IMR-90 (cell line): ENCODE measurements around the gene NUBPL.

ENCODE experiments used
- CEBPB ChIP-seq: IDR thresholded peaks from 2 replicates; pipeline ENCODE4 v1.6.1; 2012; ENCODE audit warnings: low read depth, low read length, improper control_type of control experiment
- CHD1 ChIP-seq: IDR thresholded peaks from 2 replicates; pipeline ENCODE4 v1.6.1; 2012; ENCODE audit warnings: low read depth, low read length, improper control_type of control experiment
- CTCF ChIP-seq: conservative IDR thresholded peaks from 2 replicates; pipeline ENCODE4 v1.5.1; 2012; ENCODE audit warnings: mild to moderate bottlenecking, low read depth, low read length, improper control_type of control experiment
- FOS ChIP-seq: fragments of 150-350 bp; IDR thresholded peaks from 2 replicates; pipeline ENCODE4 v1.6.1; 2016; ENCODE audit warnings: low read depth, low read length
- MAFK ChIP-seq: IDR thresholded peaks from 2 replicates; pipeline ENCODE4 v1.6.1; 2012; ENCODE audit warnings: low read depth, low read length, improper control_type of control experiment
- MAZ ChIP-seq: IDR thresholded peaks from 2 replicates; pipeline ENCODE4 v1.6.1; 2012; ENCODE audit warnings: low read depth, mild to moderate bottlenecking, low read length, improper control_type of control experiment, moderate library complexity, borderline replicate concordance
- MXI1 ChIP-seq: IDR thresholded peaks from 2 replicates; pipeline ENCODE4 v1.6.1; 2012; ENCODE audit warnings: low read depth, mild to moderate bottlenecking, low read length, moderate library complexity, borderline replicate concordance
- POLR2A ChIP-seq: IDR thresholded peaks from 2 replicates; pipeline ENCODE4 v1.6.1; 2012; ENCODE audit warnings: mild to moderate bottlenecking, low read depth, low read length
- RAD21 ChIP-seq: IDR thresholded peaks from 2 replicates; pipeline ENCODE4 v1.6.1; 2012; ENCODE audit warnings: low read length, improper control_type of control experiment
- RCOR1 ChIP-seq: IDR thresholded peaks from 2 replicates; pipeline ENCODE4 v1.6.1; 2012; ENCODE audit warnings: mild to moderate bottlenecking, low read length, improper control_type of control experiment; ENCODE audit not compliant: insufficient replicate concordance
- RFX5 ChIP-seq: IDR thresholded peaks from 2 replicates; pipeline ENCODE4 v1.8.0; 2012; ENCODE audit warnings: low read depth, mild to moderate bottlenecking, low read length, moderate library complexity
- SMC3 ChIP-seq: fragments of 150-350 bp; IDR thresholded peaks from 2 replicates; pipeline ENCODE4 v1.6.1; 2016; ENCODE audit warnings: low read depth, mild to moderate bottlenecking, antibody characterized with exemption, low read length, moderate library complexity
- USF2 ChIP-seq: fragments of 150-350 bp; IDR thresholded peaks from 2 replicates; pipeline ENCODE4 v1.6.1; 2017; ENCODE audit warnings: mild to moderate bottlenecking, antibody characterized with exemption, low read length, low read depth

GRCh38 chr14:31529053-31529452, 32.2 kb upstream of the NUBPL start:
- TF ChIP-seq POLR2A (no peak), CTCF (no peak), RAD21 (no peak), CEBPB (peak; percentile 63; the same call in 1 of the 2 replicates), CHD1 (no peak), RFX5 (no peak), MAZ (no peak), USF2 (no peak), MXI1 (no peak), RCOR1 (no peak), FOS (no peak), MAFK (no peak), SMC3 (no peak)
